ENCODE measurements around the gene DKKL1.

DKKL1 gene

GRCh38 chr19:49349567-49349966 lies 14.1 kb upstream of the DKKL1 start:
- POLR2A ChIA-PET: no interaction called here
- TF ChIP-seq CTCF (IDR thresholded peaks at IDR 0.05; ENCODE audit: control extremely low read depth, extremely low read depth, low read depth, missing control alignments): no peak
- CTCF ChIA-PET: interaction anchor here (0.9 to 1.6 kb wide), 4 partner anchors 9 to 224 kb away, joined by 3 to 7 read pairs (median 4); no protein-coding TSS in a partner anchor
- no peak for DNase-seq (ENCODE audit: extremely low spot score)

- POLR2A ChIA-PET: no interaction called here
- no peak for TF ChIP-seq CTCF (IDR thresholded peaks at IDR 0.05; ENCODE audit: control extremely low read depth, extremely low read depth, low read depth, missing control alignments)
- no peak for DNase-seq (ENCODE audit: extremely low spot score)
- CTCF ChIA-PET: interaction anchor here (1.2 to 1.4 kb wide), 2 partner anchors 11 to 215 kb away, joined by 3 read pairs; no protein-coding TSS in a partner anchor
These were observed 7.7 kb upstream of the DKKL1 start for GRCh38 chr19:49355909-49356353.

- POLR2A ChIA-PET: no interaction called here
- no peak for DNase-seq (ENCODE audit: extremely low spot score)
- CTCF ChIA-PET: no interaction called here
- no peak for TF ChIP-seq CTCF (IDR thresholded peaks at IDR 0.05; ENCODE audit: control extremely low read depth, extremely low read depth, low read depth, missing control alignments)
These were observed 7.3 kb upstream of the DKKL1 start for GRCh38 chr19:49356382-49356781.

GRCh38 chr19:49357186-49357585 lies 6.5 kb upstream of the DKKL1 start:
- no peak for DNase-seq (ENCODE audit: extremely low spot score)
- POLR2A ChIA-PET: no interaction called here
- CTCF ChIA-PET: interaction anchor here (0.7 to 1.9 kb wide), 4 partner anchors 8 to 47 kb away, joined by 3 to 7 read pairs (median 3); no protein-coding TSS in a partner anchor
- no peak for TF ChIP-seq CTCF (IDR thresholded peaks at IDR 0.05; ENCODE audit: control extremely low read depth, extremely low read depth, low read depth, missing control alignments)

- POLR2A ChIA-PET: no interaction called here
- CTCF ChIA-PET: interaction anchor here (1.3 to 2.2 kb wide), 3 partner anchors 12 to 33 kb away, joined by 3 to 8 read pairs (median 4); no protein-coding TSS in a partner anchor
- no peak for TF ChIP-seq CTCF (IDR thresholded peaks at IDR 0.05; ENCODE audit: control extremely low read depth, extremely low read depth, low read depth, missing control alignments)
- DNase-seq (ENCODE audit: extremely low spot score): peak; percentile 19
These were observed 3.5 kb upstream of the DKKL1 start for GRCh38 chr19:49359851-49360820.

GRCh38 chr19:49361438-49362047 lies 2.1 kb upstream of the DKKL1 start:
- TF ChIP-seq CTCF (IDR thresholded peaks at IDR 0.05; ENCODE audit: control extremely low read depth, extremely low read depth, low read depth, missing control alignments): no peak
- POLR2A ChIA-PET: interaction anchor here (0.6 kb wide), 1 partner anchor 27 kb away, joined by 4 read pairs; the partner anchor contains the start of gene KASH5
- CTCF ChIA-PET: no interaction called here
- peak; percentile 37 for DNase-seq (ENCODE audit: extremely low spot score)
